Measurements from ENCODE around the gene VARS1.
A peak's percentile ranks its signal among the peaks of the same experiment; 100 is the strongest.
"Not testable (repeated sequence)": the region's sequence is repeated elsewhere in the genome, so short reads cannot be mapped to it uniquely, and the experiment has no call there.

VARS1 gene

GRCh38 chr6:31827286-31828079 lies 31.9 kb upstream of the VARS1 start, which contains the start of gene HSPA1B:
HSPA1B (plus strand) TSS chr6:31827738; CDS start chr6:31827951, 213 bp downstream.
- H3K36me3 Mint-ChIP-seq (ENCODE audit: low read depth), result peaks cover 12% of the 10 kb centered on the region
- peak within 1 kb of the TSS; percentile 97 for H3K27ac Mint-ChIP-seq
- no peaks in the 10 kb centered on the region for H3K27me3 Mint-ChIP-seq
- peaks cover 53% of the 10 kb centered on the region for H3K4me1 Mint-ChIP-seq (ENCODE audit: low read depth)
- H3K4me3 Mint-ChIP-seq, result peak within 1 kb of the TSS; percentile 90
- no peaks in the 10 kb centered on the region for H3K9me3 Mint-ChIP-seq

- Mint-ChIP-seq H3K27ac (peak overlapping the region; percentile 97), H3K9me3 (no peaks in the 10 kb centered on the region), H3K4me3 (peak overlapping the region; percentile 90), H3K36me3 (ENCODE audit: low read depth) (peaks cover 12% of the 10 kb centered on the region), H3K4me1 (ENCODE audit: low read depth) (peaks cover 59% of the 10 kb centered on the region), H3K27me3 (no peaks in the 10 kb centered on the region)
These were observed 31.3 kb upstream of the VARS1 start for GRCh38 chr6:31826793-31827285.

DNA sequence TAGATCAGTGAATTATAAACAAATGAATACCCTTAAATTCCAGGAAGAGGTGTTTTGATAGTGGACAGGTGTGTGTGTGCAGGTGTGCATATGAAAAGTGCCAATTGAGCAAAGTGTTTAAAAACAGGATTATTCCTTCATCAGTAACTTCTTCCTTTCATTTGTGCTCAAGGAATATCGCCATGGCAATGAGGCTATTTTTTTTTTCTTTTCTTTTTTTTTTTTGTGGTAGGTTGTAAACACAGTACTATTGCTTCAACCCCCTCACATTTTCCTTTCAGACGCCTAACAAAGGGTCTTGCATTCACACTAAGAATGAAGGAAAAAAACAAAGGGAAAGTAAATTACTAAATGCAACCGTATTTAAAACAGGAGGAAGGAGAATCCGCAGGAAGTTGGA lies 30.0 kb upstream of the VARS1 start:
- no peaks in the 10 kb centered on the region for H3K27me3 Mint-ChIP-seq
- peak overlapping the region; percentile 97 for H3K27ac Mint-ChIP-seq
- H3K4me3 Mint-ChIP-seq, result peak overlapping the region; percentile 90
- H3K9me3 Mint-ChIP-seq, result no peaks in the 10 kb centered on the region
- H3K36me3 Mint-ChIP-seq (ENCODE audit: low read depth), result peaks cover 9% of the 10 kb centered on the region
- peaks cover 59% of the 10 kb centered on the region for H3K4me1 Mint-ChIP-seq (ENCODE audit: low read depth)

- H3K4me1 Mint-ChIP-seq (ENCODE audit: low read depth), result peaks cover 61% of the 10 kb centered on the region
- H3K27me3 Mint-ChIP-seq; H3K4me3 Mint-ChIP-seq; H3K9me3 Mint-ChIP-seq; H3K27ac Mint-ChIP-seq; H3K36me3 Mint-ChIP-seq (ENCODE audit: low read depth): not testable (repeated sequence)
These were observed 28.1 kb upstream of the VARS1 start for GRCh38 chr6:31823592-31824196.

- H3K4me3 Mint-ChIP-seq, result peak overlapping the region; percentile 84
- H3K27me3 Mint-ChIP-seq, result no peaks in the 10 kb centered on the region
- H3K27ac Mint-ChIP-seq, result peak overlapping the region; percentile 92
- H3K4me1 Mint-ChIP-seq (ENCODE audit: low read depth), result peaks cover 73% of the 10 kb centered on the region
- no peaks in the 10 kb centered on the region for H3K9me3 Mint-ChIP-seq
- no peaks in the 10 kb centered on the region for H3K36me3 Mint-ChIP-seq (ENCODE audit: low read depth)
These were observed 26.7 kb upstream of the VARS1 start for GRCh38 chr6:31822036-31822821.

DNA sequence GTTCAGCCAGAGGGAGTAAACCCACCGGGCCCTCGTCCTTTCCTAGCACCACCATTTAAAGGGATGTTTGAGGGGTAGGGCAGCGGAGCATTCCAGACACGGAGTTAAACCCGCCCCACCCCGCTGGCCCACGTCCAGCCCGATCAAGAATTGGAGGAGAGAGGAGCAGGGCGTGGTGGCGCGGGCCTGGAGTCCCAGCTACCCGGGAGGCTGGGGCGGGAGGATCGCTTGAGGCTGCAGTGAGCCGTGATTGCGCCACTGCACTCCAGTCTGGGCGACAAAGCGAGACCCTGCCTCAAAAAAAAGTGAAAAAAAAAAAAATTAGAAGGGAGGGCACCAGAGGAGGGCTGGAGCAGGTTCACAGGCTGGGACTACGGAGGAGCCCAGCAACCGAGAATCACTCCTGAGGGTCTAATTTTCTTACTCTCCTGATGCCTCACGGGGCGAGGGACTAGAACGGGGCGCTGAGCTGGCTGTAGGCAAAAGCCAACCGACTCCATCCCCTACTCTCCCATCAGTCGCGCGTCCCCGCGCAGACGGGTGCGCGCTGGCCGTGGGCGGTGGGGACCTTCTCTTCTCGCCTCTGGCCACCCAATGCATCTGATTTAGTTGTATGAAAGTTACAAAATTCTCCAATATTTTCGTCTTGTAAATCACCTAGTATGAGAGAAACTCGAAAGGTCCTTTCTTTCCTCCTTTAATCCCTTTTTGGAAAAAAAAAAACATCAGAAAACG lies 25.9 kb upstream of the VARS1 start:
- no peaks in the 10 kb centered on the region for H3K27me3 Mint-ChIP-seq
- peak overlapping the region; percentile 92 for H3K27ac Mint-ChIP-seq
- no peaks in the 10 kb centered on the region for H3K9me3 Mint-ChIP-seq
- peaks cover 66% of the 10 kb centered on the region for H3K4me1 Mint-ChIP-seq (ENCODE audit: low read depth)
- peak overlapping the region; percentile 84 for H3K4me3 Mint-ChIP-seq
- no peaks in the 10 kb centered on the region for H3K36me3 Mint-ChIP-seq (ENCODE audit: low read depth)

GRCh38 chr6:31820399-31820798 lies 24.8 kb upstream of the VARS1 start:
- not testable (repeated sequence) for H3K27me3 Mint-ChIP-seq; H3K36me3 Mint-ChIP-seq (ENCODE audit: low read depth); H3K9me3 Mint-ChIP-seq; H3K27ac Mint-ChIP-seq
- H3K4me1 Mint-ChIP-seq (ENCODE audit: low read depth), result peaks cover 57% of the 10 kb centered on the region
- H3K4me3 Mint-ChIP-seq, result peak overlapping the region; percentile 84

- H3K4me3 Mint-ChIP-seq, result no peak overlapping the region
- H3K36me3 Mint-ChIP-seq (ENCODE audit: low read depth), result no peaks in the 10 kb centered on the region
- no peaks in the 10 kb centered on the region for H3K9me3 Mint-ChIP-seq
- H3K4me1 Mint-ChIP-seq (ENCODE audit: low read depth), result peaks cover 56% of the 10 kb centered on the region
- H3K27ac Mint-ChIP-seq, result no peak overlapping the region
- H3K27me3 Mint-ChIP-seq, result no peaks in the 10 kb centered on the region
These were observed 24.3 kb upstream of the VARS1 start for GRCh38 chr6:31819871-31820299.

DNA sequence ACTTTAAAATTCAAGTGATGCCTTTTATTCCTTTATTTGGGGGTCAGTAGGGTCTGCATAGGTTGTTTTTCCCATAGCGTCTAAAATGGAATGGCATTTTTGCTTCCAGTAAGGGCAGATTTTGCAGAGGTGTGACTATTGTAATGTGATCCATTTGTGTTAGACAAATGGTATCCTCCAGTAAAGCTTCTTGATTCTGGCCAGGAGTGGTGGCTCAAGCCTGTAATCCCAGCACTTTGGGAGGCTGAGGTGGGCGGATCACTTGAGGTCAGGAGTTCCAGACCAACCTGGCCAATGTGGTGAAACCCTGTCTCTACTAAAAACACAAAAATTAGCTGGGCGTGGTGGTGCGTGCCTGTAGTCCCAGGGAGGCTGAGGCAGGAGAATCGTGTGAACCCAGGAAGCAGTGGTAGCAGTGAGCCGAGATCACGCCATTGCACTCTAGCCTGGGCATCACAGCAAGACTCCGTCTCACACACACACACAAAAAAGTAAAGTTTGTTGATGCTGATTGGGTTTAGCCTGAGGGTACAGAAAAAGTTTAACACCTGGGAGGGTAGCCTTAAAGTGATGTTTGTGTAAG lies 22.5 kb upstream of the VARS1 start:
- H3K36me3 Mint-ChIP-seq (ENCODE audit: low read depth); H3K27me3 Mint-ChIP-seq; H3K9me3 Mint-ChIP-seq: not testable (repeated sequence)
- peak overlapping the region; percentile 83 for H3K27ac Mint-ChIP-seq
- peak overlapping the region; percentile 80 for H3K4me3 Mint-ChIP-seq
- peaks cover 68% of the 10 kb centered on the region for H3K4me1 Mint-ChIP-seq (ENCODE audit: low read depth)

DNA sequence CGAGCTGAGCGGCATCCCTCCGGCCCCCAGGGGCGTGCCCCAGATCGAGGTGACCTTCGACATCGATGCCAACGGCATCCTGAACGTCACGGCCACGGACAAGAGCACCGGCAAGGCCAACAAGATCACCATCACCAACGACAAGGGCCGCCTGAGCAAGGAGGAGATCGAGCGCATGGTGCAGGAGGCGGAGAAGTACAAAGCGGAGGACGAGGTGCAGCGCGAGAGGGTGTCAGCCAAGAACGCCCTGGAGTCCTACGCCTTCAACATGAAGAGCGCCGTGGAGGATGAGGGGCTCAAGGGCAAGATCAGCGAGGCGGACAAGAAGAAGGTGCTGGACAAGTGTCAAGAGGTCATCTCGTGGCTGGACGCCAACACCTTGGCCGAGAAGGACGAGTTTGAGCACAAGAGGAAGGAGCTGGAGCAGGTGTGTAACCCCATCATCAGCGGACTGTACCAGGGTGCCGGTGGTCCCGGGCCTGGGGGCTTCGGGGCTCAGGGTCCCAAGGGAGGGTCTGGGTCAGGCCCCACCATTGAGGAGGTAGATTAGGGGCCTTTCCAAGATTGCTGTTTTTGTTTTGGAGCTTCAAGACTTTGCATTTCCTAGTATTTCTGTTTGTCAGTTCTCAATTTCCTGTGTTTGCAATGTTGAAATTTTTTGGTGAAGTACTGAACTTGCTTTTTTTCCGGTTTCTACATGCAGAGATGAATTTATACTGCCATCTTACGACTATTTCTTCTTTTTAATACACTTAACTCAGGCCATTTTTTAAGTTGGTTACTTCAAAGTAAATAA lies 21.8 kb upstream of the VARS1 start:
- H3K9me3 Mint-ChIP-seq; H3K36me3 Mint-ChIP-seq (ENCODE audit: low read depth); H3K27me3 Mint-ChIP-seq: not testable (repeated sequence)
- peak overlapping the region; percentile 83 for H3K27ac Mint-ChIP-seq
- H3K4me1 Mint-ChIP-seq (ENCODE audit: low read depth), result peaks cover 68% of the 10 kb centered on the region
- H3K4me3 Mint-ChIP-seq, result peak overlapping the region; percentile 80

GRCh38 chr6:31815025-31815838 lies 19.7 kb upstream of the VARS1 start, which contains the start of the genes HSPA1A and HSPA1L:
HSPA1A (plus strand) TSS chr6:31815543; CDS start chr6:31815757, 214 bp downstream.
HSPA1L (minus strand) TSS chr6:31815283; CDS start chr6:31811972, 3,311 bp downstream.
- H3K36me3 Mint-ChIP-seq (ENCODE audit: low read depth), result no peaks in the 10 kb centered on the region
- H3K4me3 Mint-ChIP-seq, result peak within 1 kb of the TSS; percentile 83
- no peaks in the 10 kb centered on the region for H3K9me3 Mint-ChIP-seq
- H3K4me1 Mint-ChIP-seq (ENCODE audit: low read depth), result peaks cover 58% of the 10 kb centered on the region
- H3K27ac Mint-ChIP-seq, result peak within 1 kb of the TSS; percentile 92
- no peaks in the 10 kb centered on the region for H3K27me3 Mint-ChIP-seq

GRCh38 chr6:31814677-31815024 lies 19.1 kb upstream of the VARS1 start:
- H3K27ac Mint-ChIP-seq, result peak overlapping the region; percentile 92
- H3K4me1 Mint-ChIP-seq (ENCODE audit: low read depth), result peaks cover 53% of the 10 kb centered on the region
- H3K36me3 Mint-ChIP-seq (ENCODE audit: low read depth), result no peaks in the 10 kb centered on the region
- H3K27me3 Mint-ChIP-seq, result no peaks in the 10 kb centered on the region
- H3K4me3 Mint-ChIP-seq, result peak overlapping the region; percentile 83
- H3K9me3 Mint-ChIP-seq, result no peaks in the 10 kb centered on the region

GRCh38 chr6:31813465-31813849 lies 17.9 kb upstream of the VARS1 start:
- H3K27me3 Mint-ChIP-seq, result no peaks in the 10 kb centered on the region

More at GRCh38 chr6:31813465-31813849, 17.9 kb upstream of the VARS1 start:
- Mint-ChIP-seq H3K4me1 (ENCODE audit: low read depth) (peaks cover 45% of the 10 kb centered on the region), H3K4me3 (peak overlapping the region; percentile 65), H3K9me3 (no peaks in the 10 kb centered on the region), H3K27ac (peak overlapping the region; percentile 86), H3K36me3 (ENCODE audit: low read depth) (no peaks in the 10 kb centered on the region)

Measured in stimulated activated naive CD8-positive, alpha-beta T cell treated with anti-CD3 and anti-CD28 coated beads, Interleukin-15, Interleukin-2, amounts not matched to agents 100 ng/mL and 50 ng/mL, for 24 hours (primary cell).